ENCODE results near the gene LMAN1L.

LMAN1L gene

GRCh38 chr15:74863239-74864056 is 50.8 kb downstream of the LMAN1L start:
- DNase-seq: no peak

- DNase-seq: no peak
Measured at GRCh38 chr15:74864296-74864695, 51.7 kb downstream of the LMAN1L start.

GRCh38 chr15:74865316-74865715 is 52.7 kb downstream of the LMAN1L start:
- no peak for DNase-seq

GRCh38 chr15:74866090-74866489 is 53.5 kb downstream of the LMAN1L start:
- no peak for DNase-seq

GRCh38 chr15:74867466-74868038 is 54.9 kb downstream of the LMAN1L start:
- no peak for DNase-seq

- peak; percentile 92 for DNase-seq
Measured at GRCh38 chr15:74868059-74868458, 55.4 kb downstream of the LMAN1L start.

GRCh38 chr15:74869372-74869725 is 56.7 kb downstream of the LMAN1L start:
- DNase-seq: no peak

- peak; percentile 87 for DNase-seq
Measured at GRCh38 chr15:74869726-74870407, 57.2 kb downstream of the LMAN1L start.

- peak; percentile 54 for DNase-seq
Measured at GRCh38 chr15:74870436-74871215, 58.0 kb downstream of the LMAN1L start.

- no peak for DNase-seq
Measured at GRCh38 chr15:74872702-74873035, 60.0 kb downstream of the LMAN1L start.

GRCh38 chr15:74873036-74873755 is 60.6 kb downstream of the LMAN1L start, which contains the start of gene SCAMP2:
SCAMP2 (minus strand) TSS chr15:74873365; CDS start chr15:74873255, 110 bp downstream.
- peak; percentile 96 for DNase-seq

GRCh38 chr15:74873756-74874424 is 61.3 kb downstream of the LMAN1L start:
- no peak for DNase-seq

All from inflammatory macrophage treated with lipopolysaccharide for 4 hours (primary cell).